Cardiac ventricle fibroblast (primary cell): ENCODE results near the gene IARS2. TPM values are rescaled to one million over a fixed set of nuclear protein-coding genes. Genes with fewer than 3 reads are reported as not detected.

Experiments
- total RNA-seq: library from RNA; depleted of rRNA; stranded (reverse); fragments of >200 nt; gene quantifications from 2 replicates; pipeline ENCODE4 v1.2.3, GENCODE V29; 2015

The IARS2 gene
- 63.2 and 68.3 TPM in 2 replicates for total RNA-seq

GRCh38 chr1:220094016-220094911 is at the start of gene IARS2:
TSS of gene IARS2 (plus strand) at chr1:220094132. CDS start at chr1:220094217, 85 bp downstream.

GRCh38 chr1:220046052-220046930 is 47.6 kb upstream of the IARS2 start, which contains the start of gene EPRS1:
TSS of gene EPRS1 (minus strand) at chr1:220046505. CDS start at chr1:220046388, 117 bp downstream.

GRCh38 chr1:220089650-220090556 is 4.0 kb upstream of the IARS2 start, which contains the start of gene BPNT1:
TSS of gene BPNT1 (minus strand) at chr1:220089788. CDS start at chr1:220079846, 9,942 bp downstream.

Other genes starting within 250 kb of the IARS2 start
- not detected in 2 replicates for gene SLC30A10, start 165.6 kb upstream of the IARS2 start, total RNA-seq
- 52.5 and 52.7 TPM in 2 replicates for gene EPRS1, start 47.6 kb upstream of the IARS2 start, total RNA-seq
- gene BPNT1, start 4.3 kb upstream of the IARS2 start, total RNA-seq = 12.2 and 15.3 TPM in 2 replicates
- 17.3 and 19.6 TPM in 2 replicates for gene RAB3GAP2, start 178.3 kb downstream of the IARS2 start, total RNA-seq